Non-pigmented ciliary epithelial cell (primary cell): Measurements from ENCODE around the gene NEU2.
"Not testable (repeated sequence)": the region's sequence is repeated elsewhere in the genome, so short reads cannot be mapped to it uniquely, and the experiment has no call there.

Source experiments
- DNase-seq: peaks from one replicate; pipeline ENCODE4 v3.0.0-alpha.2; 2010; ENCODE audit warnings: low read depth

NEU2 gene

GRCh38 chr2:233058717-233059546, 26.5 kb downstream of the NEU2 start:
- no peak for DNase-seq

GRCh38 chr2:233059547-233059796, 27.0 kb downstream of the NEU2 start:
- no peak for DNase-seq

GRCh38 chr2:233059797-233060500, 27.5 kb downstream of the NEU2 start, which contains the start of gene INPP5D:
INPP5D (plus strand) TSS chr2:233060342; CDS start chr2:233060479, 137 bp downstream.
- DNase-seq: no peak

GRCh38 chr2:233060501-233060979, 28.1 kb downstream of the NEU2 start:
- DNase-seq: no peak

- no peak for DNase-seq
Measured at GRCh38 chr2:233060980-233061590, 28.6 kb downstream of the NEU2 start.

- no peak for DNase-seq
Measured at GRCh38 chr2:233061591-233062450, 29.3 kb downstream of the NEU2 start.

- DNase-seq: no peak
Measured at GRCh38 chr2:233062451-233062850, 30.0 kb downstream of the NEU2 start.

- no peak for DNase-seq
Measured at GRCh38 chr2:233062946-233063268, 30.4 kb downstream of the NEU2 start.

- DNase-seq: no peak
Measured at GRCh38 chr2:233063269-233063975, 30.9 kb downstream of the NEU2 start.

GRCh38 chr2:233063976-233064411, 31.5 kb downstream of the NEU2 start:
- no peak for DNase-seq

GRCh38 chr2:233064530-233065199, 32.2 kb downstream of the NEU2 start:
- no peak for DNase-seq

- not testable (repeated sequence) for DNase-seq
Measured at GRCh38 chr2:233065200-233065589, 32.7 kb downstream of the NEU2 start.

- DNase-seq: no peak
Measured at GRCh38 chr2:233065954-233066470, 33.5 kb downstream of the NEU2 start.

GRCh38 chr2:233068762-233069418, 36.4 kb downstream of the NEU2 start:
- no peak for DNase-seq

GRCh38 chr2:233072838-233073237, 40.4 kb downstream of the NEU2 start:
- no peak for DNase-seq

- DNase-seq: no peak
Measured at GRCh38 chr2:233074106-233074505, 41.6 kb downstream of the NEU2 start.

- no peak for DNase-seq
Measured at GRCh38 chr2:233075141-233075965, 42.9 kb downstream of the NEU2 start.

- no peak for DNase-seq
Measured at GRCh38 chr2:233075966-233076339, 43.5 kb downstream of the NEU2 start.

GRCh38 chr2:233076749-233077148, 44.3 kb downstream of the NEU2 start:
- DNase-seq: no peak
